ENCODE results near the gene MCEMP1.

Gene MCEMP1, protein sequence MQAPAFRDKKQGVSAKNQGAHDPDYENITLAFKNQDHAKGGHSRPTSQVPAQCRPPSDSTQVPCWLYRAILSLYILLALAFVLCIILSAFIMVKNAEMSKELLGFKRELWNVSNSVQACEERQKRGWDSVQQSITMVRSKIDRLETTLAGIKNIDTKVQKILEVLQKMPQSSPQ

DNA sequence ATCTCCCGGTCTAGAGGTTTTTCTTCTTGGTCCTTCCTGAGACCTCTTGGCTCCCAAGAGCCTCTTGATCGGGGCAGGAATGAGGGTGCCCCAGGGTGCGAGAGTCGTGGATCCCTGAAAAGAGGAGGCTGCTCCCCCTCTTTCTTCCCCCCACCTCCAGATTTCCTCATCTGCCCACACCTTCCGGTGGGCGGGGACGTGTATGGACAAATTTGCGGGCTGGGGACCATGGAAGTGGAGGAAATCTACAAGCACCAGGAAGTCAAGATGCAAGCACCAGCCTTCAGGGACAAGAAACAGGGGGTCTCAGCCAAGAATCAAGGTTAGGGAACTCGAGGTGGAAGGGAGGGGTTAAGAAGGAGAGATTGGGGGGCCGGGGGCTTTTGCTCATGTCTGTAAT lies at the start of gene MCEMP1:
TSS of gene MCEMP1 (plus strand) at position 237 of the 400 bp plus-strand sequence. CDS start at position 268, 31 bp downstream.
- DNase-seq (ENCODE audit: low read depth): no peak

DNA sequence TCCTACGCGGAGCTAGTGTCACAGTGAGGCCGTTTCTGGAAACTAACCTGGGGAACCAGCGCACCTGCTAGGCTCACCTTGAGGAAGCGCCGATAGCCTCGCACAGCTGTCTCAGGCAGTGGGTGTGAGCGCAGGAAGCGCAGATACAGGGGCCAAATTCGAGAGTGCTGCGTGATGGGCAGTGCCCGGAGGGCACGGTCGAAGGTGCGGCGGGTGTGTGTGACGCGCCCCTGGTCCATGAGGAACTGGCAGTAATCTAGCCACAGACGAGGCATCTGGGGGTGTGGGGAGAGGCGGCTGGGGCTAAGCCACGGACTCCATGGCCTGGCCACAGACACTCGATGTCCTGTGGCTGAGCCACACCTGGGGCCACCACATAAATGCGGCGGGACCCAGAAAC lies 49.7 kb upstream of the MCEMP1 start:
- DNase-seq (ENCODE audit: low read depth): no peak

DNA sequence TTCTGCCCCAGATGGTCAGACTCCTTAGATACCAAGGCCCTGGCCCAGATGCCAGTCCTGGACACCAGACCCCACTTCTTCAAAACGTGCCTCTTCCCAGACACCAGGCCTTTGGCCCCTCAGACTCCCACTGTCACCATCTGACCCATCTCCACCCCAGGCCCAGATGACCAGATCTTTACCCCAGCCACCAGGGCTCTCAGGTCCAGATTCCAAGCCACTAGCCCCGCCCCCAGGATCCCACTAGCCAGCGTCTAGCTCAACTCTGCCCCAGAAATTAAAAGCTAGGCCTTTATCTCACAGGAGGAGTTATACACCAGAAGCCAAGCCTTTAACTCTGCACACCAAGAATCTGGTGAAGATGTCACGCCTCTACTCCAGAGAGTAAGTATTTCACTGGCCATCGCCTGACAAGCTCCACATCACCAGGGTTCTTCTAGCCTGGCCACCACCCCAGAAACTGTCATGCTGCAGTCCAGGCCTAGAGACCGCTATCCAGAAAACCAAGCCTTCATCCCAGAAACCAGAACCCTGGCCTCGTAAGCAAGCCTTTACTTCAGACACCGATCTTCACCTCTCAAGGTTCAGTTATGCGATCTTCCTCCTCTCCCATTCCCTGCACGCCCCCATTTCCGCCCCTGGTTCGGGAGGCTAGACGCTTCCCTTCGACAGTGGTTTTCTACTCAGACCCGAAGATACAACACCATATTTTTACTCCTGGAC lies 48.1 kb upstream of the MCEMP1 start:
- peak; percentile 13 for DNase-seq (ENCODE audit: low read depth)

GRCh38 chr19:7629347-7630054 lies 47.4 kb upstream of the MCEMP1 start, which contains the start of the genes PET100 and XAB2:
TSS of gene PET100 (plus strand) at chr19:7629793. CDS start at chr19:7629834, 41 bp downstream.
TSS of gene XAB2 (minus strand) at chr19:7629545. CDS start at chr19:7629527, 18 bp downstream.
- DNase-seq (ENCODE audit: low read depth): peak; percentile 99

DNA sequence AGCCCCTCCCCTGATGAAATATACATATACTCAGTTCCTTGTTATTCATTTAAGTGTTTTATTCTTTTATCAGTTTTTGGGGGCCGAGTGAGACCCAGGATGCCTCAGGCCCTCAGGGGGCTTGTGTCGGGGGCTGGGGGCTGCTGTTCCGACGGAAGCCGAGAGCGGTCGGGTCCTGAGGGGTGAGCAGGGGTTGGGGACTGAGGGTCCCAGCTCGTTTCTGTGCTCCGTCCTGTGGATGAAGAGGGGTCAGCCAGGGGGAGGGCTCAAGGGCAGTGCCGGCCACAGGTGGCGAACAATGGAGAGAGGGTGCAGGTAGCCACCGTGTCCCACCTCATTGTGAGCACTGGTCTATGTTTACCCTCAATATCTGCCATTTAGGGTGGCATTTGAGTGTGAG lies 45.3 kb upstream of the MCEMP1 start:
- no peak for DNase-seq (ENCODE audit: low read depth)

DNA sequence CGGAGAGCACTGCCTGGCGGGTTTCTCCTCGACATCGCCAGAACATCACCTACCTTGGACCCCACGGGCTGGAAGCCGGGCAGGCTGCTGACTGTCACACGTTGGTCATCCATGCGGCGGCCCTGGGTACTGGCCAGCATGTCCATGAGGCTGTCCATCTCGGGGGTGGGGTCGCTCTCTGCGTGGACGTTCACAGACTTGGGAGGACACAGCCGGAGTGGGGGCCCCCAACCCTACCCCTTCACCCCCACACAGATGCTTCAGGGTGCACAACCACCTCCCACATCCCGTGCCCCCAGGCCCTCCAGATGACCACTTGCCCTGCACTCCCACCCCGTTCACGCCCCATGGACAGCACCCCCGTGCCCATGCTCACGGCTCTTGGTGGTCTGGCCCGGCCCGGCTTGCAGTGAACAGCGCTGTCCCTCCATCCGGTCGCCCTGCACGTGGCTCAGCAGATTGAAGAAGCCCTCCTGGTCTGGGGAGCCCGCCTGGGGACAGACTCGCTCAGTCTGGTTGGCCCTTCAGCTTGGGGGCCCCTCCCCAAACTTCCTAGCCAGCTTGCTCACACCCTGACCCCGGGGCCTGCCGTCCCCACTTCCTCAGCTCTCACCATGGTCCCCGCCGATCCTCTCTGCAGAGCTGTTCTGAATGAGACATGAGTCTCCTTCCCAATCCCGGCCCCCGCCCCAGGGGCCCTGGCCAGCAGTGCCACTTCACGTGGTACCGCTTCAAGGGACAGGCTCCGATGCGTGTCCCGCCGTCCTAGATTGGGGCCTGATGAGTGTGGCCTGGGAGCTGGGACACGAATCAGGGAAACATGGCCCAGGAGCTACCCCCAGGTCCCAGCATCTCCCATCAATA lies 44.3 kb upstream of the MCEMP1 start:
- DNase-seq (ENCODE audit: low read depth): no peak

DNA sequence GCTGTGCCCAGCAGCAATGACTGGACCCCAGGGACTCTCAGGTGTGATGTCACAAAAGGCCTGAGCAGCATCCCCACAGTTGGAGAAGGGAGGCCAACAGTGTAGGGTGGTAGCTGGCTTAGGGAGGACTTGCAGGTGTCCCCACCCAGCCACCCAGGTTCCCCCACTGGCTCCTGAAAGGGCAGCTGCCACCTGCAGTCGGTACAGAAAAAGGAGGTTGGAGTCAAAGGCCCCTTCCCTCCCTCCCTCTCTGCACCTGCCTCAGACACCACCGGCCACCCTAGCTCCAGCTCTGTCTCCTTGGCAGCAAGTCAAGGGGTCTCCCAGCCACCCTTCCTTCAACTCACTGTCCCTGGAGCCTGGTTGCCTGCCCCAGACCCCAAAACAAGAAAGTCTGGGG lies 43.2 kb upstream of the MCEMP1 start, which contains the start of gene PCP2:
TSS of gene PCP2 (minus strand) at position 22 of the 400 bp plus-strand sequence. CDS start 262 bp downstream, outside the sequence.
- DNase-seq (ENCODE audit: low read depth): no peak

GRCh38 chr19:7635670-7636069 lies 41.2 kb upstream of the MCEMP1 start:
- DNase-seq (ENCODE audit: low read depth): no peak

- no peak for DNase-seq (ENCODE audit: low read depth)
Measured at GRCh38 chr19:7636317-7636690, 40.6 kb upstream of the MCEMP1 start.

- DNase-seq (ENCODE audit: low read depth): peak; percentile 37
Measured at GRCh38 chr19:7636691-7637373, 40.1 kb upstream of the MCEMP1 start, which contains the start of gene STXBP2. TSS of gene STXBP2 (plus strand) at chr19:7637110. CDS start at chr19:7637150, 40 bp downstream.

GRCh38 chr19:7637374-7638256 lies 39.3 kb upstream of the MCEMP1 start:
- DNase-seq (ENCODE audit: low read depth): no peak

- no peak for DNase-seq (ENCODE audit: low read depth)
Measured at GRCh38 chr19:7638802-7639465, 38.0 kb upstream of the MCEMP1 start.

- DNase-seq (ENCODE audit: low read depth): no peak
Measured at GRCh38 chr19:7639863-7640348, 37.0 kb upstream of the MCEMP1 start.

- DNase-seq (ENCODE audit: low read depth): no peak
Measured at GRCh38 chr19:7640803-7641202, 36.1 kb upstream of the MCEMP1 start.

DNA sequence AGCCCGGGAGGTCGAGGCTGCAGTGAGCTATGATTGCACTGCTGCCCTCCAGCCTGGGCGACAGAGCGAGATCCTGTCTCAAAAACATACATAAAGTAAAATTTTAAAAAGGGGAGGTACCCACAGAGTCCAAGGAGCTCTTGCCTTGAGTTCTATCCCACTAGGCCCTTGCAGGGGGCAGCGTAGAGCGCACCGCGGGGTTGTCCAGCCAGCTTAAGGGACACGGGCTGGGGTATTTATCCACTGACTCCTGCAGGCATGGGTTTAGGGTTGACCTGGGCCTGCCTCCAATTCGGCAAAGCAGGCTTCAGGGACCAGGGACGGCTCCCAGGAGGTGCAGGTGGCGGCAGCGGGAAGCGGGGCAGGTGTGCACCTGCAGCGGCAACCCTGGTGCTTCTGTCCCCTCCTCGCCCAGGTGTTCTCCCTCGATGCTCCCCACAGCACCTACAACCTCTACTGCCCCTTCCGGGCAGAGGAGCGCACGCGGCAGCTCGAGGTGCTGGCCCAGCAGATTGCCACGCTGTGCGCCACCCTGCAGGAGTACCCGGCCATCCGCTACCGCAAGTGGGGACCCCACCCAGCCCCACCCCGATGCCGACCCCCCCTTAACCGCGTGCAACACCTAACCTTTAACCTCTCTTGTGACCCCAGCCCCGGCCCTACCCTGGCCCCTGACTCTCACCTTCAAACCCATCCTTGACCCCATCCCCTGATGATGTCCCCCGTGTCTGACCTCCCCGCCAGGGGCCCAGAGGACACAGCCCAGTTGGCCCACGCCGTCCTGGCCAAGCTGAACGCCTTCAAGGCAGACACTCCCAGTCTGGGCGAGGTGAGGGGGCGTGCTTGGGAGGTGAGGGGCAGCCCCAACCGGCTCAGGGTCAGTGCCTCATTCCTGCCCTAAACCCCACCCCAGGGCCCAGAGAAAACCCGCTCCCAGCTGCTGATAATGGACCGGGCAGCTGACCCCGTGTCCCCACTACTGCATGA lies 35.3 kb upstream of the MCEMP1 start:
- DNase-seq (ENCODE audit: low read depth): no peak

GRCh38 chr19:7642295-7643030 lies 34.4 kb upstream of the MCEMP1 start:
- no peak for DNase-seq (ENCODE audit: low read depth)

GRCh38 chr19:7643031-7643415 lies 33.9 kb upstream of the MCEMP1 start:
- no peak for DNase-seq (ENCODE audit: low read depth)
